ENCODE results near the gene PRMT7. TPM values are rescaled to one million over a fixed set of nuclear protein-coding genes. Genes with fewer than 3 reads are reported as not detected.

The PRMT7 gene
- total RNA-seq, 2 experiments from 2014 or later, result 70.4 to 73.2 TPM

DNA sequence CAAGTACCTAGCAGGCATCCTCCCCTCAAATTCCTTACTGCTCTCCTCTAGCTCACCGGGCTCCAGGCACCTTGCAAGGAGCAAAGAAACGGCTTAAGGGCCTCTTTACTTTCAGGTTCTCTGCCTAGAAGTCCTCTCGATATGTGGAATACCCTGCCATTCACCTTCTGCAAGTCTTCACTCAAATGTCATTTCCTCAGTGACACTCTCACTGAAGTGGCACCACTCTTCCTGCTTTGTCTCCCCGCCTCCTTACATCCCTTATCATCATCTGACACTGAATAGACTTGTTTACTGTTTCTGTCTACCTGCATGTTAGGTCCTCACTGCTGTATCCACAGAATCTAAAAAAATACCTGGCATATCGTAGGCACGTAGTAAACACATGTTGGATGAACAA lies 1.0 kb upstream of the PRMT7 start:
- ChIA-PET CTCF (interaction anchor here (6.4 kb wide), 1 partner anchor 47 kb away, joined by 118 read pairs; the partner anchor contains the start of gene SLC7A6), POLR2A (interaction anchor here (0.5 to 3.7 kb wide), 3 partner anchors 9 to 1297 kb away, joined by 3 to 41 read pairs (median 6); partner anchors contain the start of gene SLC7A6)
- Mint-ChIP-seq H3K4me1 (ENCODE audit: low read depth) (peaks cover 45% of the 10 kb centered on the region), H3K27ac (peak overlapping the region; percentile 88), H3K36me3 (ENCODE audit: low read depth) (peaks cover 48% of the 10 kb centered on the region), H3K9me3 (ENCODE audit: insufficient read depth) (no peaks in the 10 kb centered on the region), H3K4me3 (peak overlapping the region; percentile 89), H3K27me3 (ENCODE audit: low read depth) (no peaks in the 10 kb centered on the region)
- ATAC-seq (no peak), DNase-seq (peak; percentile 38)

DNA sequence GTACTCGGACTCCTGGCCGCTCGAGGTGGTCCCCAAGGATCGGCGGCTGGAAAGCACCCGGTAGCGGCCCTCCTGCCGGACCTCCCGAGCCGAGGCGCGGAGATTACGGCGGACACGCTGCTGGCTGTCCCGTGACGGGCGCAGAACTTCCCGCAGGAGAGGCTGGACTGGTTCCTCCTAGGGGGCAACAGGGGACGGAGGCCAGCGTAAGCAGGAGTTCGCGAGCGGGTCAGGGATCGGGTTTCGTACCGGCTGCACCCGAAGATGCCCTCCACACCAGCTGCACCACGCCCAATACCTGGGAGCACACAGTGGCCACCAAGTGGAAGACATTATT lies 414 bp upstream of the PRMT7 start:
- H3K9me3 Mint-ChIP-seq (ENCODE audit: insufficient read depth), result no peaks in the 10 kb centered on the region
- DNase-seq (no peak), ATAC-seq (no peak)
- no peaks in the 10 kb centered on the region for H3K27me3 Mint-ChIP-seq (ENCODE audit: low read depth)
- peaks cover 45% of the 10 kb centered on the region for H3K36me3 Mint-ChIP-seq (ENCODE audit: low read depth)
- POLR2A ChIA-PET, result interaction anchor here (0.8 to 3.7 kb wide), 12 partner anchors 8 to 66 kb away, joined by 3 to 41 read pairs (median 8); partner anchors contain the start of genes PLA2G15 and SLC7A6
- CTCF ChIA-PET, result interaction anchor here (0.6 to 6.4 kb wide), 16 partner anchors 11 to 64 kb away, joined by 3 to 118 read pairs (median 4); partner anchors contain the start of gene SLC7A6
- H3K4me1 Mint-ChIP-seq (ENCODE audit: low read depth), result peaks cover 41% of the 10 kb centered on the region
- H3K27ac Mint-ChIP-seq, result peak overlapping the region; percentile 88
- peak overlapping the region; percentile 89 for H3K4me3 Mint-ChIP-seq

DNA sequence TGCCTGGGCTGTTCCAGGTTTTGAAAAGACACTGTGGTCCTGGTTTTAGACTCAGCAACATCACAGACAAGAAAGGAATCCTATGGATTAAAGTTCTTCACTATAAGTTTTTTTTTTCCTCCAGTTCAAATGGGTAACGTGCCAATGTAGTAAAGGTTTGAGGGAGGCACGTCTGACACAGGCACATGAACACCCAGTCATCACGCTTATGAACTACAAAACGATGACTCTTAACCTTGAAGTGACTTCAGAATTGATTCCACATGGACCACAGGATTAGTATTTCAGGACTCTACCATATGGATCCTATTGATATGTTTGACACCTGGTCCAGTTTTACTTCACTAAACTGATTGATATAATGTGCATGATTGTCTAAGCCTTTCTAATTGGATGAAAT lies 2.3 kb downstream of the PRMT7 start:
- peaks cover 38% of the 10 kb centered on the region for H3K4me1 Mint-ChIP-seq (ENCODE audit: low read depth)
- ChIA-PET CTCF (no interaction called here), POLR2A (no interaction called here)
- H3K36me3 Mint-ChIP-seq (ENCODE audit: low read depth), result peaks cover 46% of the 10 kb centered on the region
- ATAC-seq (no peak), DNase-seq (no peak)
- H3K27me3 Mint-ChIP-seq (ENCODE audit: low read depth), result no peaks in the 10 kb centered on the region
- H3K9me3 Mint-ChIP-seq (ENCODE audit: insufficient read depth), result no peaks in the 10 kb centered on the region
- no peak overlapping the region for H3K27ac Mint-ChIP-seq
- no peak overlapping the region for H3K4me3 Mint-ChIP-seq

DNA sequence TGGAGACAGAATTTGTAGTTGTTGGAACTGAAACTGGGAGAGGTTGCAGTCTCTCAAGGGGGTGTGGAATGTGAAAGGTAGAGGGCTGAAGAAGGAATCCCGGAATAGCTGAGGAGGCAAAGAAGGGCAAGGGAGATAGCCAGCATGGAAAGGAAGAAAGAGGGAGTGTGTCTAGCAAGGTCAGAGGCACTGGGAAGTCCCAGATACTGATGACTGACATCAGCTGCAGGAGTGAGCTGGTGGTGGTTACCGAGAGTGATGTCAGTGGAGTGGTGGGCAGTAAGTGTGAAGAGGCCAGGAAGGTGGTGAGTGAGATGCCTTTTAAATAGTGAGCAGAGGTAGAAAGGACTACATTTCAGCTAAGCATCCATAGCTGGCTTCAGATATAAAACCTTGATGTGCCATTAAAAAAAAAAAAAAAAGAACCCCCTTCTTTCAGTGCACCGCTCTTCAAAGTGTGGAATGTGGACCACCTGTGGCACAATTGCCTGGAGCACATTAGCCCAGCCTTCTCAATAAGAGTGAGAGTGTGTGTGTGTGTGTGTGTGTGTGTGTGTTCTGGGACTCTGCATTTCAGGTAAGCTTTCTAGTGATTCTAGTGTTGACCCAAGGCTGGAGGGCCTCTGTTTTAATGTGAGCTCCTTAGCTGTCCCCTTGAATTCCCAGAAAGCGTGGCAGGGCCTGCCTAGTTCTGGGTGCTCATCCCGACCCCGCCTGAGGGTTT lies 8.5 kb downstream of the PRMT7 start:
- DNase-seq (peak; percentile 38), ATAC-seq (peak; percentile 57)

DNA sequence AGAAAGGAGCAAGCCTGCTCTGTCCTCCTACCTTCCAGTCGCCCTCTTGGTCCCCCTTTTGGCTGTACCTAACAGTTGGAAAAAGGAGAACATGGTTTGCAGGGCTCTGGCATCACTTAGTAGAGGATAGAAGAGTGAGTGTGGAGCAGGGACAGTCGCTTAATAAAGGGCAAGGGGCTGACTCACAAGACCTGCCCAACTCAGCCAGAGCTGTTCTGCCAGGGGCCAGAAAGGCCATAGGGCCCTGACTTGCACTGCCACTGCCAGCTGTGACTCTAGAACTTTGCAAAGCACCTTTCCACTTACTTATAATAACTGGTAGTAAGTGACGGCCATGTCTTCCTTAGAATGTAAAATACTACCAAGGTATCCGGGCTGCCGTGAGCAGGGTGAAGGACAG lies 13.5 kb downstream of the PRMT7 start:
- ChIA-PET POLR2A (interaction anchor here (1.1 kb wide), 1 partner anchor 61 kb away, joined by 5 read pairs; the partner anchor contains the start of gene SLC7A6), CTCF (interaction anchor here (2.0 to 20.0 kb wide), 3 partner anchors 8 to 63 kb away, joined by 6 to 544 read pairs (median 45); partner anchors contain the start of genes PRMT7, SLC7A6 and SLC7A6OS)
- H3K9me3 Mint-ChIP-seq (ENCODE audit: insufficient read depth), result no peaks in the 10 kb centered on the region
- H3K36me3 Mint-ChIP-seq (ENCODE audit: low read depth), result peaks cover 44% of the 10 kb centered on the region
- ATAC-seq, result no peak
- DNase-seq, result no peak
- no peak overlapping the region for H3K4me3 Mint-ChIP-seq
- no peak overlapping the region for H3K27ac Mint-ChIP-seq
- peaks cover 18% of the 10 kb centered on the region for H3K4me1 Mint-ChIP-seq (ENCODE audit: low read depth)
- no peaks in the 10 kb centered on the region for H3K27me3 Mint-ChIP-seq (ENCODE audit: low read depth)

More for the DNA sequence above, 8.5 kb downstream of the PRMT7 start:
- Mint-ChIP-seq H3K4me1 (ENCODE audit: low read depth) (peaks cover 19% of the 10 kb centered on the region), H3K36me3 (ENCODE audit: low read depth) (peaks cover 47% of the 10 kb centered on the region), H3K4me3 (no peak overlapping the region), H3K27me3 (ENCODE audit: low read depth) (no peaks in the 10 kb centered on the region), H3K27ac (peak overlapping the region; percentile 66), H3K9me3 (ENCODE audit: insufficient read depth) (no peaks in the 10 kb centered on the region)
- ChIA-PET POLR2A (interaction anchor here (0.5 to 1.3 kb wide), 3 partner anchors 19 to 57 kb away, joined by 3 to 4 read pairs (median 3); no protein-coding TSS in a partner anchor), CTCF (interaction anchor here (0.6 to 20.0 kb wide), 3 partner anchors 9 to 378 kb away, joined by 3 to 544 read pairs (median 32); partner anchors contain the start of gene SLC7A6)

DNA sequence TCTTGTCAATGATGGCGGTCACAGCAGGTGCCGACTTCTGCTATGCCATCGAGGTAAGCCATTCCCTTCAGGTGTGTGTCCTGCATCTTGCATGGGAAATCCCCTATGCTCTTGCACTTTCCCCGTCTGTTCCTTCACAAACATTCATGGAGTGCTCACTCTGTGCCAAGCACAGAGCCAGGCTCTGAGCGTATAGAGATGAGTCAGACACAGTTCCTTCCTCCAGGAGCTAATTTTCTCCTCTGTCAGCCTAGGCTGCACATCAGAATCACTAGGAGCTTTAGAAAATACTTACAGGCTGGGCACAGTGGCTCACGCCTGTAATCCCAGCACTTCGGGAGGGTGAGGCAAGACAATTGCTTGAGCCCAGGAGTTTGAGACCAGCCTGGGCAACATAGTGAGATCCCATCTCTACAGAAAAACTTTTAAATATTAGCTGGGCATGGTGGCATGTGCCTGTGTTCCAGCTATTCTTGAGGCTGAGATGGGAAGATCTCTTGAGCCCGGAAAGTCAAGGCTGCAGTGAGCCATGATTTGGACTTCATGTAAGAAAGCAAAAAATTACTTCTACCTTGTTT lies 14.1 kb downstream of the PRMT7 start:
- H3K9me3 Mint-ChIP-seq (ENCODE audit: insufficient read depth), result no peaks in the 10 kb centered on the region
- CTCF ChIA-PET, result interaction anchor here (1.0 to 20.0 kb wide), 4 partner anchors 14 to 504 kb away, joined by 3 to 544 read pairs (median 24); partner anchors contain the start of genes PRMT7, SLC7A6 and SLC7A6OS
- peaks cover 16% of the 10 kb centered on the region for H3K4me1 Mint-ChIP-seq (ENCODE audit: low read depth)
- H3K27ac Mint-ChIP-seq, result no peak overlapping the region
- no peak for ATAC-seq
- H3K27me3 Mint-ChIP-seq (ENCODE audit: low read depth), result no peaks in the 10 kb centered on the region
- H3K36me3 Mint-ChIP-seq (ENCODE audit: low read depth), result peaks cover 41% of the 10 kb centered on the region
- POLR2A ChIA-PET, result interaction anchor here (0.8 to 1.1 kb wide), 3 partner anchors 17 to 63 kb away, joined by 3 to 5 read pairs (median 3); partner anchors contain the start of gene SLC7A6
- no peak overlapping the region for H3K4me3 Mint-ChIP-seq
- DNase-seq, result no peak

DNA sequence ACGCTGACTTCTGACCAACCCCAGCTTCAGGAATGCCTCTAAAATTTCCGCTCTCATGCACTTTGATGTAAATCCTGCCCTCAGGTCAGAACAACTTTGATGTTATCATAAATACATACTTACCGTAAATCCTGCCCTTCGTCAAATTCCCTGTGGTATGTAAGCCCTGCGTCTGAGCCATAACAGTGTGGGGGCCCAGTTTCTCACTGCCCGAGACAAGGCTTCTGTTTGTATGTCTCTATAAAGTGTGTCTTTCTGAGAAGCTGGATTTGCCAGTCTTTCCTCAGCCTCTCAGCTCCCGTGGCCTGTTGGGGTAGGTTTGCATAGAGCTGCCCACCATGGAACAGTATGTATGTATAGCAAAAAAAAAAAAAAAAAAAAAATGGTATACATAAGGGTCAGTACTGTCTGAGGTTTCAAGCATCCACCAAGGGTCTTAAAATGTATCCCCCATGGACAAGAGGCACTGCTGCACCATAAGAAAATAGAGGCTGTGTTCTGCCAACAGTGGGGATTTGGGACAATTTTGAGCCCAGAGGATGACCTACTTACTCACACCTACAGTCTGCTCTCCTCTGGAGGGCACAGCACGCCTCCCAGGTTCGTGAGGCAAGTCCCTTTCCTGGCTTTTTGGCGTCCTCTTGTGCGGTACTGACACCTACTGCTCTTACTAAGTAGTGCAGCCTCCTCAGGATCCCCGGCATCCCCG lies 17.5 kb downstream of the PRMT7 start:
- ChIA-PET CTCF (interaction anchor here (0.6 to 20.0 kb wide), 39 partner anchors 10 to 1082 kb away, joined by 3 to 544 read pairs (median 5); partner anchors contain the start of genes PLA2G15, PRMT7, SLC7A6 and SLC7A6OS), POLR2A (interaction anchor here (1.2 to 3.1 kb wide), 5 partner anchors 17 to 67 kb away, joined by 4 to 14 read pairs (median 6); partner anchors contain the start of genes PRMT7, SLC7A6 and SLC7A6OS)
- H3K27me3 Mint-ChIP-seq (ENCODE audit: low read depth), result no peaks in the 10 kb centered on the region
- DNase-seq (peak; percentile 87), ATAC-seq (peak; percentile 95)
- H3K9me3 Mint-ChIP-seq (ENCODE audit: insufficient read depth), result no peaks in the 10 kb centered on the region
- H3K27ac Mint-ChIP-seq, result no peak overlapping the region
- peaks cover 48% of the 10 kb centered on the region for H3K36me3 Mint-ChIP-seq (ENCODE audit: low read depth)
- H3K4me1 Mint-ChIP-seq (ENCODE audit: low read depth), result peaks cover 28% of the 10 kb centered on the region
- no peak overlapping the region for H3K4me3 Mint-ChIP-seq

DNA sequence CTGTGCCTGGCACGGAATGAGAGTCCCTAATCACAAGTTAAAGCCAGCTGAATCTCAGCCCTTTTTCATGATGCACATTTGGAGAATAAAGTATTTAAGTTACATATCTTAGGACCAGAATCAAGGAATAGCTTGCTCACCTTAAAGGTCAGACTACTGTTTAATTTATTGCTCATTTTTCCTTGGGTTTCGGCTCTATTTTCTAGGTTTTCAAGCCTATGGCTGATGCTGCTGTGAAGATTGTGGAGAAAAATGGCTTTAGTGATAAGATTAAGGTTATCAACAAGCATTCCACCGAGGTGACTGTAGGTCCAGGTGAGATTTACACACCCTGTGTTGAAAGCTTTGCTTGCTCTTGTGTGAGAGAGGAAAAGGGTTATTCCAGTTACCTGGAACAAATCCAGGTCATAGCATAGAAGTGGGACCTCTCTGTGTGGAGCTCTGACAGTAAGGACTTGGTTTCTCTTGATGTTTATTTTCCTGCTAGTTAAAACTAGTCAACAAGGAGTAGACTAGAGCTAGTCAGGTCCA lies 18.1 kb downstream of the PRMT7 start:
- peaks cover 28% of the 10 kb centered on the region for H3K4me1 Mint-ChIP-seq (ENCODE audit: low read depth)
- no peak for DNase-seq
- CTCF ChIA-PET, result interaction anchor here (0.7 to 20.0 kb wide), 40 partner anchors 9 to 1082 kb away, joined by 3 to 544 read pairs (median 6); partner anchors contain the start of genes PLA2G15, PRMT7, SLC7A6 and SLC7A6OS
- peaks cover 47% of the 10 kb centered on the region for H3K36me3 Mint-ChIP-seq (ENCODE audit: low read depth)
- H3K27me3 Mint-ChIP-seq (ENCODE audit: low read depth), result no peaks in the 10 kb centered on the region
- ATAC-seq, result no peak
- H3K27ac Mint-ChIP-seq, result no peak overlapping the region
- H3K4me3 Mint-ChIP-seq, result no peak overlapping the region
- POLR2A ChIA-PET, result interaction anchor here (0.7 to 3.1 kb wide), 4 partner anchors 9 to 67 kb away, joined by 3 to 14 read pairs (median 5); partner anchors contain the start of genes PRMT7, SLC7A6 and SLC7A6OS
- no peaks in the 10 kb centered on the region for H3K9me3 Mint-ChIP-seq (ENCODE audit: insufficient read depth)

DNA sequence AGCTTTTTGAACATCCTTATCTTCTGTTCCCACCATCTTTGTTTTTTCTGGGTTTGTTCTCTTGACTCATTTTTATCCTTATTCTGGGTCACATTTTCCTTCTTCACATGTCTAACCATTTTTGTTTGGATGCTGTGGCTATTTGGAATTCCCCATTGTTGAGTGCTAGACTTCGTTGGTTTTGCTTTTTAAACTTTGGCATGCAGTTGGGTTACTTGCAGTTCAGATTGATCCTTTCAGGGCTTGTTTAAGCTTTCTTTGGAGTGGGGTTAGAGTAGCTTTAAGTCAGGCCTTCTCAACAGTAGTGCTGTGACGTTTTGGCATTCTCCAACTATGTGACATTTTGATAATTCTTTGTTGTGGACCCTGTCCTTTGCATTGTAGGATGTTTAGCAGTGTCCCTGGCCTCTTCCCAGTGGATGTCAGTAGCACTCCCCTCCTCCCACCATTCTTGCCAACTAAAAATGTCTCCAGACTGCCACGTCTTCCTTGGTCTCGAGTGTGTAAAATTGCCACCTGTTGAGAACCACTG lies 21.1 kb downstream of the PRMT7 start:
- H3K4me3 Mint-ChIP-seq, result peak overlapping the region; percentile 23
- ATAC-seq (no peak), DNase-seq (no peak)
- peaks cover 51% of the 10 kb centered on the region for H3K36me3 Mint-ChIP-seq (ENCODE audit: low read depth)
- H3K27me3 Mint-ChIP-seq (ENCODE audit: low read depth), result no peaks in the 10 kb centered on the region
- peak overlapping the region; percentile 83 for H3K27ac Mint-ChIP-seq
- peaks cover 30% of the 10 kb centered on the region for H3K4me1 Mint-ChIP-seq (ENCODE audit: low read depth)
- ChIA-PET POLR2A (interaction anchor here (0.8 kb wide), 1 partner anchor 21 kb away, joined by 3 read pairs; the partner anchor contains the start of genes PRMT7 and SLC7A6OS), CTCF (interaction anchor here (1.3 to 20.0 kb wide), 4 partner anchors 8 to 71 kb away, joined by 3 to 544 read pairs (median 6); partner anchors contain the start of genes PRMT7, SLC7A6 and SLC7A6OS)
- no peaks in the 10 kb centered on the region for H3K9me3 Mint-ChIP-seq (ENCODE audit: insufficient read depth)

DNA sequence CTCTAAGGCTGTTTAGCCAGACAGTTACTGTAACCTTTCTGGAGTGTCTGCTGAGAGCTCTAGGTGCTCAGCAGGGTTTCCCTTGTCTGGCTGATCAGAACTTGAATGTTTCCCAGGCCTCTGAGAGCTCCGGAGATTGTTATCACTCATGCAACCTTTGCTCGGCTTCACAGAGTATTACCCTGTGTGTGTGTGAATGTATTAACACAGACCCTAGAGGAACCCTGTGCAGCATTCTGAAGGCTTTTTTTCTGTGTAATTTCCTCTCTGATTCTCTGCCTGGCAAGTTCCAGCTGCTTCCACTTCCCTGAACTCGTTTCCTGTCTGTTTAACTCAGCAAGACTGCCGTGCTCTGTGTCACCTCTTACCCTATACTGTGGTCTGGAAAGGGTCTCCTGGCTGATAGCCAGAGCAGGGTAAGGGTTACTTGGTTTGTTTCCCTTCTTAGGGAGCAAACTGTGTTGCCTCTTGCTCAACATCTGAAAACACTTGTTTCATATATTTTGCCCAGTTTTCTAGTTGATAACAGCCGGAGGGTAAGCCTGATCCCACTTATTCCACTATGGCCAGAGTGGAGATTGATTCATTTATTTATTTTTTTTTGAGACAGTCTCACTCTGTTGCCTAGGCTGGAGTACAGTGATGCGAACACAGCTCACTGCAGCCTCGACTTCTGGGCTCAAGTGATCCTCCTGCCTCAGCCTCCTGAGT lies 21.7 kb downstream of the PRMT7 start:
- Mint-ChIP-seq H3K4me3 (peak overlapping the region; percentile 23), H3K36me3 (ENCODE audit: low read depth) (peaks cover 53% of the 10 kb centered on the region)

More for the DNA sequence above, 21.7 kb downstream of the PRMT7 start:
- ChIA-PET POLR2A (interaction anchor here (0.8 kb wide), 1 partner anchor 22 kb away, joined by 3 read pairs; the partner anchor contains the start of genes PRMT7 and SLC7A6OS), CTCF (interaction anchor here (1.3 to 20.0 kb wide), 4 partner anchors 9 to 71 kb away, joined by 3 to 544 read pairs (median 6); partner anchors contain the start of genes PRMT7, SLC7A6 and SLC7A6OS)
- no peaks in the 10 kb centered on the region for H3K27me3 Mint-ChIP-seq (ENCODE audit: low read depth)
- DNase-seq (peak; percentile 32), ATAC-seq (peak; percentile 50)
- peaks cover 27% of the 10 kb centered on the region for H3K4me1 Mint-ChIP-seq (ENCODE audit: low read depth)
- H3K27ac Mint-ChIP-seq, result peak overlapping the region; percentile 83
- no peaks in the 10 kb centered on the region for H3K9me3 Mint-ChIP-seq (ENCODE audit: insufficient read depth)

Measured in activated CD8-positive, alpha-beta T cell treated with anti-CD3 and anti-CD28 coated beads, Interleukin-2, amount 10 ng/mL, durations not matched to agents 7 days and 5 days (primary cell).